ENCODE measurements around the gene ZAP70.

The ZAP70 gene

DNA sequence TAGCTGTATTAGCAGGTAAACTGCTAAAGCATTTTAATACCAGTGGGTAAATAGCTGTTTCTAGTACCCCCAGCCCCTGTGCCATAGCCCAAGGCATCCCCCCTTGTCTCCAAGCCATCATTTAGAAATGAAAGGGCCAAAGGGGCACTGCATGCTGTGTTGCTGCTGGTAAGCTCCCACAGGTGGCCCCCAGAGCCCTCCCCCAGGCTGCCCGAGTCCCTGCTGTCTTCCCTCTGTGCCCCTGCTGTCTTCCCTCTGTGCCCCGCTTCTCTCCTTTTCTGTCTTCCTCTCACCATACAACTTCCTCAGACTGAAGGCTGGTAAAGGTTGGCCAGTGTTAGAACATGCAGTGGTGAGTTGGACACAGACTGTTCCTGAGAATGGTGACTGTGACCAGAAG, 42.1 kb downstream of the ZAP70 start:
- H3K4me3 ChIP-seq (ENCODE audit: low read depth, low read length): no peak overlapping the region
- TF ChIP-seq, protein P1, sequence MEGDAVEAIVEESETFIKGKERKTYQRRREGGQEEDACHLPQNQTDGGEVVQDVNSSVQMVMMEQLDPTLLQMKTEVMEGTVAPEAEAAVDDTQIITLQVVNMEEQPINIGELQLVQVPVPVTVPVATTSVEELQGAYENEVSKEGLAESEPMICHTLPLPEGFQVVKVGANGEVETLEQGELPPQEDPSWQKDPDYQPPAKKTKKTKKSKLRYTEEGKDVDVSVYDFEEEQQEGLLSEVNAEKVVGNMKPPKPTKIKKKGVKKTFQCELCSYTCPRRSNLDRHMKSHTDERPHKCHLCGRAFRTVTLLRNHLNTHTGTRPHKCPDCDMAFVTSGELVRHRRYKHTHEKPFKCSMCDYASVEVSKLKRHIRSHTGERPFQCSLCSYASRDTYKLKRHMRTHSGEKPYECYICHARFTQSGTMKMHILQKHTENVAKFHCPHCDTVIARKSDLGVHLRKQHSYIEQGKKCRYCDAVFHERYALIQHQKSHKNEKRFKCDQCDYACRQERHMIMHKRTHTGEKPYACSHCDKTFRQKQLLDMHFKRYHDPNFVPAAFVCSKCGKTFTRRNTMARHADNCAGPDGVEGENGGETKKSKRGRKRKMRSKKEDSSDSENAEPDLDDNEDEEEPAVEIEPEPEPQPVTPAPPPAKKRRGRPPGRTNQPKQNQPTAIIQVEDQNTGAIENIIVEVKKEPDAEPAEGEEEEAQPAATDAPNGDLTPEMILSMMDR (IDR thresholded peaks at IDR 0.05; ENCODE audit: borderline replicate concordance, insufficient read depth, low read depth, low read length): no peak

DNA sequence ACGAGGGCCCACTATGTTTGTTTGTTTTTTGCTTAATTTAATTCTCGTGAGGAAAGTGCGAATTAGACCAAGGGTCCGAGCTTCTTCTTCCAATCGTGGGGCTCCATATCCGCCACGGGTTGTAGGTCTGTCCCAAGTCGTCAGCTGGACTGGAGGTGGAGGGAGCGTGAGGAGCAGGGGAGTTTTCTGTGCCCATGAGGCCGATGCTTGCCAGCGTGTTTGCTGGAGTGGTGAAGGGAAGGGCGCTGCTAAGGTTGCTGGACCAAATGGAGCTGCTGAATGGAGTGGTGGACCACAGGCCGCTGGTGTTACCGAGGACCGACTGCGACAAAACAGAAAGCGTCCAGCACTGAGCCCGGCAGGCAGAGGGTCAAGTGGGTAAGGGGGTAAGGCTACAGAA, 43.7 kb downstream of the ZAP70 start:
- TF ChIP-seq, protein P1 (IDR thresholded peaks at IDR 0.05; ENCODE audit: borderline replicate concordance, insufficient read depth, low read depth, low read length): no peak
- H3K4me3 ChIP-seq (ENCODE audit: low read depth, low read length): no peak overlapping the region

DNA sequence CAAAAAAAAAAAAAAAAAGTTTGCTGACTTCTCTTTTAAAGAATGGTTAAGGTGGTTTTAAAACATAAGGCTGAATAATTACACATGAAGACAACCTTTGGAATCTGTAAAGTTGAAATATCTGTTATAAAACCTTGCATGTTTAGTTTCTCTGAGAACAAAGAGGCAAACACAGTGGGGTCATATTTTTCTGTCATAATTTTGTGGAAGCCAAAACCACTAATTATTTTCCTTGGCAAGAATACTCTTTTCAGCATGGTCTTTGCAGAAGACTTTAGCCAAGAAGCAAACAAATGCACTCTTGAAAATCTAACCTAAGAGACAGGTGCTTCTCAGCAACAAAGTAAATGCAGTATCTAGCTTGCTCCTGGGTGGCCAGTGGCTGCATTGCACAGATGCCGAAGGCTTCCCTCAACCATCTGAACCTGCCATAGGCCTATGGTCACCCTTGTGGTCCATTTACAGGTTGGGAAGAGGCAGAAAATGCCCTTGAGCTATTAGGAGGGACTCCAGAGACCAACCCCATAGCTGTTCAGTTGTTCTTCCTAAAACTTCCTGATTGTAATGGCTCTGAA, 44.8 kb downstream of the ZAP70 start:
- no peak overlapping the region for H3K4me3 ChIP-seq (ENCODE audit: low read depth, low read length)
- TF ChIP-seq, protein P1 (IDR thresholded peaks at IDR 0.05; ENCODE audit: borderline replicate concordance, insufficient read depth, low read depth, low read length): no peak

DNA sequence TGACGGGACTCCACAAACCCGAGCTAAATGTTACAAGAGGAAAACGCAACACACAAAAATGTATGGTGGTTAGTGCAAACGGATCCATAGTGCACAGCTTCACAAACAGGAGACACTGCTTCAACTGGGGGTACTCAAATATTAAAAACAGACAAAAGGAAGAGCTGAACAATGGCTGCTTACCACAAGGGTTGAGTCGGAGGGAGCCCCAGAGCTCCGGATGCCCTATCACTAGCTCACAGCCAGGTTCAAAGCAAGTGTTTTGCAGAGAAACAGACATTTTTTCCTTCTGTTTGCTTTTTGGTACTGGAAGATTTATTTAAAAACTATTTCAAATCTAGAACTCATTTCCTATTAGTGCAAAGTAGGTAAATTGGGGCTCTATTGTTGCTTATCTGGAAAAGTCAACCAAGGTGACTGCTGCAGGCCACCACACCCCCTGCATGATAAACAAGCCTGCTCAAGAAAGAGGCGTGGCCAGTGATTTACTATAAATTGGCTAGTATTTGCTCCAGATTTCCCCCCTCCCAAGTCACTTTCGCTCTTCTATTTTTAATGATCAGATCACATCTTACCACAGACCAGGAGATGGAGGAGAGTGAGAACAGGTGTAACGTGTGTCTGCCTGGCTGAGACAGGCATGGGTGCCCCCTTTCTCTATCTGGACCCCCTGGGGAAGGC, 46.5 kb downstream of the ZAP70 start:
- TF ChIP-seq, protein P1 (IDR thresholded peaks at IDR 0.05; ENCODE audit: borderline replicate concordance, insufficient read depth, low read depth, low read length): no peak
- no peak overlapping the region for H3K4me3 ChIP-seq (ENCODE audit: low read depth, low read length)

DNA sequence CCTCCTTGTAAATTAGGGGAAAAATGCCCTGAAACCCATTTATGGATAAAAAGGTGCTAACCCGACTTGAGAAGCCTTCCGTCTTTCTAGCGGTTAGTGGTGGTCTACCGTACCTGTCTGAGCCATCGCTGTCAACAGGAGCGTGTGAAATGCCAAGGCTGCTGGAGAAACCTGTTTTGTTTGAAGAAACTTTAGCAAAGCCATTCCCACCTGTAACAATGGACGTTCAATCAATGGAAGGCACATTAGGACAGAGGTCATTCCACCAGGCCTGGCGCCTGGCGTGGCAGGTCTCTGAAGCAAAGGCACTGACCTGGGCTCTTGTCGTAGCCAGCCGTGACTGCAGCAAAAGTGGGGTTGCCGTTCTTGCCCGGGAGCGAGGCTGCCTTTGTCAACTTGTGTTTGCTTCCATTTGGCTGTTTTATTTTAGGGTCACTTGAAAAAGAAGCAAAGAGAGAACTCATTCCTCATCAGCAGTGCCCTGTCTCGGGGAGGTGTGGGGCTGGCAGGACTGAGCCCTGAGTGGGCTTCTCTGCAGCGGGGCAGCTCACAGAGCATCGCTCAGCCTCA, 47.2 kb downstream of the ZAP70 start:
- no peak overlapping the region for H3K4me3 ChIP-seq (ENCODE audit: low read depth, low read length)
- TF ChIP-seq, protein P1 (IDR thresholded peaks at IDR 0.05; ENCODE audit: borderline replicate concordance, insufficient read depth, low read depth, low read length): no peak

DNA sequence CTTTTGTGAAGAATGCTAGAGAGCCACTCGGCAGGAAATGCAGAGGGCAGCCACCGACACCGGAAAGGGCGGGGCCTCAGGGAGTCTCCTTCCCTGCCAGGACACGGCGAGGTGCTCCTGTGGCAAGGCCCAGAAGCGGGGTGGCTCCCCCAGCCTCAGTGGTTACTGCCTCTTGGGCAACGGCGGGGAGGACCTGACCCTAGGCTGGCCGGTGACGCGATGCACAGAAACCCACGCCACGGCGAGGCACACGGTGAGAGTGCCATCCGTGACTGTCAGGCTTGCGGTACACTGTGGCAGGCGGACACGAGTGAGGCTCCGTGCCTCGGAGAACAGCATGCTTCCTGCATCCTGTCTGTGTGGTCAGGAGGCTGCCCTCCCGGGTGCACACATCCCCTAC, 47.8 kb downstream of the ZAP70 start:
- TF ChIP-seq, protein P1 (IDR thresholded peaks at IDR 0.05; ENCODE audit: borderline replicate concordance, insufficient read depth, low read depth, low read length): no peak
- H3K4me3 ChIP-seq (ENCODE audit: low read depth, low read length): no peak overlapping the region
